Stimulated activated CD8-positive, alpha-beta memory T cell treated with anti-CD3 and anti-CD28 coated beads, Interleukin-7, amount 100 ng/mL, for 24 hours (primary cell): ENCODE results near the gene FRS2.
"Not testable (repeated sequence)": the region's sequence is repeated elsewhere in the genome, so short reads cannot be mapped to it uniquely, and the experiment has no call there.

Experiments
- DNase-seq: peaks from one replicate; pipeline ENCODE4 v3.0.0-alpha.2; 2020; ENCODE audit warnings: low read depth

FRS2 gene

GRCh38 chr12:69470189-69471075 is at the start of gene FRS2:
Gene FRS2, plus strand, starts transcription at chr12:69470388. Its CDS starts 98,643 bp downstream, at chr12:69569031.
- peak; percentile 76 for DNase-seq

GRCh38 chr12:69421548-69421947 is 48.6 kb upstream of the FRS2 start:
- DNase-seq, result no peak

GRCh38 chr12:69423037-69423905 is 46.9 kb upstream of the FRS2 start:
- no peak for DNase-seq

- DNase-seq, result no peak
These were observed 44.8 kb upstream of the FRS2 start for GRCh38 chr12:69425417-69425816.

GRCh38 chr12:69428351-69429073 is 41.7 kb upstream of the FRS2 start:
- no peak for DNase-seq

GRCh38 chr12:69430942-69431590 is 39.1 kb upstream of the FRS2 start:
- no peak for DNase-seq

- no peak for DNase-seq
These were observed 38.5 kb upstream of the FRS2 start for GRCh38 chr12:69431591-69432222.

- DNase-seq, result no peak
These were observed 36.5 kb upstream of the FRS2 start for GRCh38 chr12:69433653-69434052.

- DNase-seq, result no peak
These were observed 34.5 kb upstream of the FRS2 start for GRCh38 chr12:69435644-69436043.

GRCh38 chr12:69437073-69437472 is 33.1 kb upstream of the FRS2 start:
- no peak for DNase-seq

- DNase-seq, result no peak
These were observed 31.6 kb upstream of the FRS2 start for GRCh38 chr12:69438539-69438938.

- DNase-seq, result no peak
These were observed 30.2 kb upstream of the FRS2 start for GRCh38 chr12:69440016-69440415.

- DNase-seq, result no peak
These were observed 29.3 kb upstream of the FRS2 start for GRCh38 chr12:69440886-69441285.

GRCh38 chr12:69442894-69443293 is 27.3 kb upstream of the FRS2 start:
- DNase-seq, result no peak

GRCh38 chr12:69443916-69444315 is 26.3 kb upstream of the FRS2 start:
- DNase-seq, result no peak

GRCh38 chr12:69447892-69448291 is 22.3 kb upstream of the FRS2 start:
- DNase-seq, result no peak

- not testable (repeated sequence) for DNase-seq
These were observed 17.5 kb upstream of the FRS2 start for GRCh38 chr12:69452598-69453132.

- no peak for DNase-seq
These were observed 13.9 kb upstream of the FRS2 start for GRCh38 chr12:69456239-69456638.

GRCh38 chr12:69457433-69457832 is 12.8 kb upstream of the FRS2 start:
- no peak for DNase-seq

GRCh38 chr12:69459477-69459876 is 10.7 kb upstream of the FRS2 start:
- DNase-seq, result no peak

- DNase-seq, result no peak
These were observed 5.8 kb upstream of the FRS2 start for GRCh38 chr12:69464428-69464827.
